Dermis blood vessel endothelial cell (primary cell): ENCODE results near the gene TARS3. TPM values are rescaled to one million over a fixed set of nuclear protein-coding genes. Genes with fewer than 3 reads are reported as not detected.
A peak's percentile ranks its signal among the peaks of the same experiment; 100 is the strongest.
"Not testable (repeated sequence)": the region's sequence is repeated elsewhere in the genome, so short reads cannot be mapped to it uniquely, and the experiment has no call there.

Source experiments
- DNase-seq: peaks from one replicate; pipeline ENCODE4 v3.0.0; 2010
- total RNA-seq: library from RNA; depleted of rRNA; stranded (reverse); fragments of >200 nt; gene quantifications from 2 replicates; pipeline ENCODE4 v1.2.3, GENCODE V29; 2014

Gene TARS3
- 10.4 and 11.4 TPM in 2 replicates for total RNA-seq

- DNase-seq = peak; percentile 92
Observed at GRCh38 chr15:101723874-101724674, at the start of gene TARS3. TSS of gene TARS3 (minus strand) at chr15:101724473. CDS start at chr15:101724387, 86 bp downstream.

GRCh38 chr15:101773496-101774100 lies 49.3 kb upstream of the TARS3 start:
- peak; percentile 18 for DNase-seq

- DNase-seq = no peak
Observed at GRCh38 chr15:101772921-101773320, 48.6 kb upstream of the TARS3 start.

GRCh38 chr15:101767083-101767640 lies 42.9 kb upstream of the TARS3 start:
- DNase-seq = not testable (repeated sequence)

GRCh38 chr15:101765772-101766456 lies 41.6 kb upstream of the TARS3 start:
- DNase-seq = no peak

- not testable (repeated sequence) for DNase-seq
Observed at GRCh38 chr15:101765340-101765671, 41.0 kb upstream of the TARS3 start.

GRCh38 chr15:101764669-101765339 lies 40.5 kb upstream of the TARS3 start:
- not testable (repeated sequence) for DNase-seq

GRCh38 chr15:101746716-101747082 lies 22.4 kb upstream of the TARS3 start:
- not testable (repeated sequence) for DNase-seq

- DNase-seq = not testable (repeated sequence)
Observed at GRCh38 chr15:101734837-101735236, 10.6 kb upstream of the TARS3 start.

GRCh38 chr15:101733545-101733944 lies 9.3 kb upstream of the TARS3 start:
- DNase-seq = no peak

GRCh38 chr15:101732772-101733171 lies 8.5 kb upstream of the TARS3 start:
- no peak for DNase-seq

GRCh38 chr15:101731746-101732145 lies 7.5 kb upstream of the TARS3 start:
- DNase-seq = no peak

GRCh38 chr15:101727186-101727585 lies 2.9 kb upstream of the TARS3 start:
- no peak for DNase-seq

- no peak for DNase-seq
Observed at GRCh38 chr15:101725073-101725472, 800 bp upstream of the TARS3 start.

GRCh38 chr15:101724675-101725005 lies 367 bp upstream of the TARS3 start:
- no peak for DNase-seq

- DNase-seq = peak; percentile 38
Observed at GRCh38 chr15:101723171-101723873, 951 bp downstream of the TARS3 start.

- DNase-seq = no peak
Observed at GRCh38 chr15:101718896-101719295, 5.4 kb downstream of the TARS3 start.

- no peak for DNase-seq
Observed at GRCh38 chr15:101712078-101712477, 12.2 kb downstream of the TARS3 start.

GRCh38 chr15:101710806-101711205 lies 13.5 kb downstream of the TARS3 start:
- DNase-seq = no peak

- no peak for DNase-seq
Observed at GRCh38 chr15:101709466-101709865, 14.8 kb downstream of the TARS3 start.

GRCh38 chr15:101707983-101708382 lies 16.3 kb downstream of the TARS3 start:
- no peak for DNase-seq

GRCh38 chr15:101702077-101702476 lies 22.2 kb downstream of the TARS3 start:
- DNase-seq = peak; percentile 53
